ENCODE measurements around the gene NUCKS1.

Gene NUCKS1

DNA sequence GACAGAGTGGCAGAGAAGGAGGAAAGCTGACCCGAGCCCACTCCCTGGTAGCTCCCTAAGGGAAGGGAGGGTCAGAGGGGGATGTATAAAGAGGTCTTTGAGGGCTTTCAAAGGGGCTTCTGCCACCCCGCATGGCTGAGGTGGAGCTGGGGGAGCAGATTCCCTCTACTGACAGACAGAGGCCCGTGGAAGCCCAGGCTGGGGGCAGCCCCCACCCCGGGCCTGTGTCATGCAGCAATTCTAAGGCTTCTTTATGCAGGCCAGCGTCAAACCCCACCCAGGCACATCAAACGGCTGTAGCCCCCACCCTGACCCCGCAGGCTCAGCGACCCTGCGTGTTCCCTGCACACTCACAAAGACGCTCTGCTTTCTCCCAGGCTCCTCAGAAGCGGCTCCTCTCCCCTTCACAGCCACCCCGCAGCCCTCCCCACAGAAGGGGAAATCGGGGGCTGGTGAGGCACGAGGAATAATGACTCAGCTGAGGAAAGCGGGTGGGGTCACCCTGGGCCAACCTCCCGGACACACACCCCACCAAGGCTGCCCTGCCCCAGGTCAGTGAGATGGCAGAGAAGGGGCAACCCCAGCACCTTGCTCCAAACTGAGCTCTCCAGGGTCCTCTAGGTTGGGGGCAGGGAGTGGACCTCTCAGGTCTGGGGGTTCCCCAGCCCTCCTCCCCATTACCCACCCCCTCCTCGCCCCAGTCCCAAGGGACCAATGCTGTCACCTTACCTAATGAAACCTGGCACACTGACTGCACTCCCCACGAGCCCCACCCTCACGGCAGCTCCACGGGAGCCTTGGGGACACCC, 80.4 kb downstream of the NUCKS1 start:
- DNase-seq (ENCODE audit: low read depth, low spot score), result no peak

DNA sequence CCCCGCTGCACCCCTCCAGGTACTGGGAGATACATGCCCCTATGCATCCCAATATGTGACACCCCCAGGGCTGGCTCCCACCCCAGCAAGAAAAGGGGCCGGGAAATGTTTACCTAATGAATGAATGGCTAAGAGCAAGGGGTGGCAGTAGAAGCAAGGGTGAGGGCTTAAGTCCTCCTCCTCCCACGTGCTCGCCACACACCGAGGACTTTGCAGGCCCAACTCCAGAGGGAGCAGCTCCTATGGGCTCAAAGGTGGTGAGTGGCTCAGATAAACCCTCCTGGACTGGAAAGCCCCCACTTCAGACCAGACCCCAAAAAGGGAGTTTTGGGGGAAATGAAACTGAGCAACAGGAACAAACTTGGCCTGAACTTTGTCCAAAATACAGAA, 81.0 kb downstream of the NUCKS1 start:
- DNase-seq (ENCODE audit: low read depth, low spot score), result no peak

- no peak for DNase-seq (ENCODE audit: low read depth, low spot score)
Observed at GRCh38 chr1:205667909-205668643, 81.9 kb downstream of the NUCKS1 start.

GRCh38 chr1:205666372-205667166, 83.4 kb downstream of the NUCKS1 start:
- DNase-seq (ENCODE audit: low read depth, low spot score), result no peak

- DNase-seq (ENCODE audit: low read depth, low spot score), result no peak
Observed at GRCh38 chr1:205665201-205666045, 84.6 kb downstream of the NUCKS1 start.

GRCh38 chr1:205664399-205665017, 85.5 kb downstream of the NUCKS1 start:
- no peak for DNase-seq (ENCODE audit: low read depth, low spot score)

GRCh38 chr1:205663286-205663936, 86.6 kb downstream of the NUCKS1 start:
- no peak for DNase-seq (ENCODE audit: low read depth, low spot score)

All from activated CD4-positive, CD25-positive, alpha-beta regulatory T cell treated with anti-CD3 and anti-CD28 coated beads, Interleukin-2, amount 50 U/mL, for 16 hours (primary cell).